Activated CD4-positive, alpha-beta T cell treated with anti-CD3 and anti-CD28 coated beads, Interleukin-2, amount 50 U/mL, for 4 hours (primary cell): Measurements from ENCODE around the gene SAP25.
"Not testable (repeated sequence)": the region's sequence is repeated elsewhere in the genome, so short reads cannot be mapped to it uniquely, and the experiment has no call there.

Experiments used
- DNase-seq, 2 experiments: peaks; one replicate each; pipeline ENCODE4 v3.0.0-alpha.2; 2020

SAP25 gene

DNA sequence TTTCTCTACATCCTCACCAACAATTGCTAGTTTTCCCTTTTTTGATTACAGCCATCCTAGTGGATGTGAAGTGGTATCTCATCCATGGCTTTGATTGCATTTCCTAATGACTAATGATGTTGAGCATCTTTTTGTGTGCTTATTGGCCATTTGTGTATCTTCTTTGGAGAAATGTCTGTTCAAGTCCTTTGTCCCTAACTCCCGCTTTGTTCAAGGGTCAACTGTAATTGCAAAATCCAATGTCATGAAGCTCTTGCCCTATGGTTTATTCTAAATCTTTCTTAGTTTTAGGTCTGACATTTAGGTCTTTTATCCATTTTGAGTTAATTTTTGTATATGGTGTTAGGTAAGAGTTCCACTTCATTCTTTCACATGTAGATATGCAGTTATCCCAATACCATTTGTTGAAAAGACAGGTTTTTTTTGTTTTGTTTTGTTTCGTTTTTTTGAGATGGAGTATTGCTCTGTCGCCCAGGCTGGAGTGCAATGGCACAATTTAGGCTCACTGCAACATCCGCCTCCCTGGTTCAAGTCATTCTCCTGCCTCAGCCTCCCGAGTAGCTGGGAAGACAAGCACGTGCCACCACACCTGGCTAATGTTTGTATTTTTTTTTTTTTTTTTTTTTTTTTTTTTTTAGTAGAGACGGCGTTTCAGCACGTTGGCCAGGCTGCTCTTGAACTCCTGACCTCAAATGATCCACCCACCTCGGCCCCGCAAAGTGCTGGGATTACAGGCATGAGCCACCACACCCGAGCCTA is 45.4 kb downstream of the SAP25 start:
- not testable (repeated sequence) for DNase-seq

DNA sequence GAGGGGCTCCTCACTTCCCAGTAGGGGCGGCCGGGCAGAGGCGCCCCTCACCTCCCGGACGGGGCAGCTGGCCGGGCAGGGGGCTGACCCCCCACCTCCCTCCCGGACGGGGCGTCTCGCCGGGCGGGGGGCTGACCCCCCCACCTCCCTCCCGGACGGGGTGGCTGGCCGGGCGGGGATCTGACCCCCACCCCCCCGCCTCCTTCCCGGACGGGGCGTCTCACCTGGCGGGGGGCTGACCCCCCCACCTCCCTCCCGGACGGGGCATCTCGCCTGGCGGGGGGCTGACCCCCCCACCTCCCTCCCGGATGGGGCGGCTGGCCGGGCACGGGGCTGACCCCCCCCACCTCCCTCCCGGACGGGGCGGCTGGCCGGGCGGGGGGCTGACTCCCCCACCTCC is 50.5 kb downstream of the SAP25 start:
- DNase-seq, result not testable (repeated sequence)
